HTR-8/SVneo (cell line): ENCODE results near the gene HK2.

Source experiments
- DNase-seq: peaks from one replicate; pipeline ENCODE4 v3.0.0; 2011; ENCODE audit warnings: low spot score, mixed read lengths; ENCODE audit not compliant: insufficient read length
- FAIRE-seq: peaks from 2 replicates; lab custom pipeline; 2011; peaks lifted over from hg19 to GRCh38; lab: Jason Lieb, UNC

The HK2 gene

GRCh38 chr2:74856004-74856578 lies 22.2 kb downstream of the HK2 start:
- DNase-seq (no peak), FAIRE-seq (no peak)

GRCh38 chr2:74856599-74856998 lies 22.7 kb downstream of the HK2 start:
- FAIRE-seq (no peak), DNase-seq (no peak)

GRCh38 chr2:74857215-74857614 lies 23.3 kb downstream of the HK2 start:
- FAIRE-seq = no peak
- DNase-seq = no peak

GRCh38 chr2:74857725-74858124 lies 23.8 kb downstream of the HK2 start:
- FAIRE-seq (no peak), DNase-seq (no peak)

- no peak for DNase-seq
- no peak for FAIRE-seq
Observed at GRCh38 chr2:74858281-74858680, 24.4 kb downstream of the HK2 start.

- FAIRE-seq (no peak), DNase-seq (no peak)
Observed at GRCh38 chr2:74860079-74860478, 26.2 kb downstream of the HK2 start.

- no peak for DNase-seq
Observed at GRCh38 chr2:74860521-74860920, 26.6 kb downstream of the HK2 start.

GRCh38 chr2:74861531-74861930 lies 27.6 kb downstream of the HK2 start:
- no peak for FAIRE-seq
- no peak for DNase-seq

More at GRCh38 chr2:74860521-74860920, 26.6 kb downstream of the HK2 start:
- no peak for FAIRE-seq

- FAIRE-seq = peak; percentile 20
- DNase-seq = no peak
Observed at GRCh38 chr2:74862020-74862964, 28.4 kb downstream of the HK2 start.

- DNase-seq (no peak), FAIRE-seq (no peak)
Observed at GRCh38 chr2:74863802-74864248, 29.9 kb downstream of the HK2 start.

GRCh38 chr2:74864728-74865722 lies 31.1 kb downstream of the HK2 start:
- peak; percentile 57 for DNase-seq
- peak; percentile 13 for FAIRE-seq

- no peak for FAIRE-seq
Observed at GRCh38 chr2:74865770-74866674, 32.1 kb downstream of the HK2 start.

GRCh38 chr2:74867841-74868658 lies 34.1 kb downstream of the HK2 start:
- FAIRE-seq = no peak
- no peak for DNase-seq

More at GRCh38 chr2:74865770-74866674, 32.1 kb downstream of the HK2 start:
- DNase-seq = no peak

- DNase-seq = no peak
- no peak for FAIRE-seq
Observed at GRCh38 chr2:74869517-74869916, 35.6 kb downstream of the HK2 start.

- no peak for DNase-seq
- no peak for FAIRE-seq
Observed at GRCh38 chr2:74870951-74871350, 37.0 kb downstream of the HK2 start.

- FAIRE-seq = no peak
Observed at GRCh38 chr2:74871414-74871813, 37.5 kb downstream of the HK2 start.

GRCh38 chr2:74872389-74872836 lies 38.5 kb downstream of the HK2 start:
- FAIRE-seq (no peak), DNase-seq (no peak)

More at GRCh38 chr2:74871414-74871813, 37.5 kb downstream of the HK2 start:
- DNase-seq = no peak

GRCh38 chr2:74873012-74873665 lies 39.2 kb downstream of the HK2 start:
- DNase-seq (no peak), FAIRE-seq (no peak)
